HG03060 (cell line): ENCODE data around the gene LMBRD2.
"Not testable (repeated sequence)": the region's sequence is repeated elsewhere in the genome, so short reads cannot be mapped to it uniquely, and the experiment has no call there.

ENCODE experiments used
- ATAC-seq: cut with Tn5 transposase; IDR thresholded peaks from one replicate; pipeline ENCODE4 v1.9.1; 2021; ENCODE audit warnings: low read depth, moderate number of reproducible peaks; ENCODE audit not compliant: unreplicated experiment

Gene LMBRD2

DNA sequence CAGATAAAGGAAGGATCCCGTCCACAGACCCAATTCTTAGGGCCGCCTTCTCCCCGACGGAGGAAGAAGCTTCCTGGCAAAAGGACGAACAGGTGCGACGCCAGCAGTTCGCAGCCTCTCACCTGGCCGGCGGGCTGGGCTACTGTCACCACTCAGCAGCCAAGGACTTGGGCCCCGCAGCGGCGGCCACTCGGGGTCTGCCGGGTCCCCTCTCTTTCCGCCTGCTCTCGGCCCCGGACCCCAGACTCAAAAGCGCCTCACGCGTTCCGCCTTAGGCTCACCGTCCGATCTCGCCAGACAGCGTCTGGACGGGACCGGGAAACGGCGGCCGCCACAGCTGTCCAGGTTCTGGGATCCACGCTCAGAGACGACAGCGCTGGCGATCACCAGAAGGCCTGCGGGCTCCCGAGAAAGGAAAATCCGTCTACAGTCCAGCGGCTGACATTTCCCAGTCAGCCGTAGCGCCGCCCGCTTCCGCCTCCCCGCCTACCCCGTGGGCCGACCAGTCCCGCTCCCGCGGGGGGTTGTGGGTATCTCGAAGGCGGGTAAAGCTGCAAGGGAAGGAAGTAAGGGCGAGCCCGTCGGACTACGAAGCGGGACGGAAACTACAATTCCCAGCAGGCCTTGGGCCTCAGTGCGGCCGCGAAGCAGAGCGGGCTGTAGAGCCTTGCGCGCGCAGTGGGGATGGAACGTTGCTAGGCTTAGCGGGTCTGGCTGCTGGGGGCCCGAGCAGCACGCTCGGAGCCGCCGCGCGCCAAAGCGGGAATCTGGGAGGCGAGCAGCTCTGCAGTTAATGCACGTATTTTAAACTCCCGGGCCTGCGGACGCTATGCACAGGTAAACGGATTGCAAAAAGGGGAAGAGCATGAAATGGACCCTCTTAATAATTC is at the start of gene LMBRD2, which contains the start of gene SKP2:
Gene LMBRD2, minus strand, starts transcription at position 454 of the 890 bp plus-strand sequence. CDS start 8,538 bp downstream, outside the sequence.
Gene SKP2, plus strand, starts transcription at position 678 of the 890 bp plus-strand sequence. Its CDS starts 152 bp downstream, at position 830.
- ATAC-seq: peak; percentile 97

DNA sequence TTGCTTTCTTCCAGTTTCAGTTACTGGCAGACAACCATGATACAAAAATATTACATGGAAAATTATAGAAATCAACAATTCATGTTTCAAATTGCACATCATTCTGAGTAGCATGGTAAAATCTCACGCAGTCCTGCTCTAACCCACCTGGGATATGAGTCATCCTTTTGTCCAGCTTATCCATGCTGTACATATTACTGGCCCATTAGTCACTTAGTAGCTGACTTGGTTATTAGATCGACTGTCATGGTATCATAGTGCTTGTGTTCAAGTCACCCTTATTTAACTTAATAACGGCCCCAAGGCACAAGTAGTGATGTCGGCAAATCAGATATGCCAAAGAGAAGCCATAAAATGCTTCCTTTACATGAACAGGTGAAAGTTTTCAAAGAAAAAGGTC is 48.8 kb upstream of the LMBRD2 start:
- no peak for ATAC-seq

DNA sequence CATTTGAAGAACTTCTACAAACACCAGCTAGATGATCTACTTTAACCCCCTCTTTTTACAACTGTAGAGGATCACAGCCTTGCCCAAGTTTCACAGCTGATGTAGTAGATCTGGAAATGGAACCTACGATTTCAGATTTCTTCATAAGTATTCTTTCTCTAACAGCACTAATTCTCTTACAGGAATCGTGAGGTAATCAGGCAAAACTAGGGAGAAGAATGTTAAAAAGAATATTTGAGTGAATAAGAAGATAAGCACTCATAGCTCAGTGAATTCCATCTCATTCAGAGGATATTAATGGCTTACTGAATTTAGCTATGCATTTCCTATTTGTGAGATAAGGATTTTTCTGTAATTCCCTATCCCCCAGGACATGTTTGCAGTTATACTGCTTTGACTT is 47.9 kb upstream of the LMBRD2 start:
- no peak for ATAC-seq

DNA sequence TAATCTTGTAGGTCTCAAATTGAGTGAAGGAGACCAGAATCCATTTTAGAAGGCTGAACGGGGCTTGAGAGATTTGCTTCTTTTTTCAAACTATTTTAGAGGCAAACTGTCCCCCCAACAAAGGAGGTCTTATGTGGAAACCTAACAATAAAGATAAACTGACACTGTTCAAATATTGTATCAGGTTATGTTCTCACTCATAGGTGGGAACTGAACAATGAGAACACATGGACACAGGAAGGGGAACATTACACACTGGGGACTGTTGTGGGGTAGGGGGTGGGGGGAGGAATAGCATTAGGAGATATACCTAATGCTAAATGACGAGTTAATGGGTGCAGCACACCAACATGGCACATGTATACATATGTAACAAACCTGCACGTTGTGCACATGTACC is 47.1 kb upstream of the LMBRD2 start:
- not testable (repeated sequence) for ATAC-seq

DNA sequence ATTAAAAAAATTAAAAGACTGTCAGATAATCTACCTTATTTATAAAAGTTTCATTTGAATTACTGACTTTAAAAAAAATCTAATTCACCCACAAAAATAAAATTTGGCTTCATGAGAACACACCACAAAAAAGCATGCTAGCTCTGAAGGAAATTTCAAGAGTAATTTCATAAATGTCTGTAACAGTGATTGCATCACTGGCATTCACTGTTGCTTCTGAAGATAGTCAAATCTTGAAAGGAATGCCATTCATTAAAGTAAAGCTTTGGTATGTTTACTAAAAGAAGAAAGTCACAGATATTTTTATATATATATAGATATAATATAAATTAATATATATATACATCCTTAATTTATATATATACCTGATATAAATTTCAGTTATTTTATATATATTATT is 46.6 kb upstream of the LMBRD2 start:
- no peak for ATAC-seq

DNA sequence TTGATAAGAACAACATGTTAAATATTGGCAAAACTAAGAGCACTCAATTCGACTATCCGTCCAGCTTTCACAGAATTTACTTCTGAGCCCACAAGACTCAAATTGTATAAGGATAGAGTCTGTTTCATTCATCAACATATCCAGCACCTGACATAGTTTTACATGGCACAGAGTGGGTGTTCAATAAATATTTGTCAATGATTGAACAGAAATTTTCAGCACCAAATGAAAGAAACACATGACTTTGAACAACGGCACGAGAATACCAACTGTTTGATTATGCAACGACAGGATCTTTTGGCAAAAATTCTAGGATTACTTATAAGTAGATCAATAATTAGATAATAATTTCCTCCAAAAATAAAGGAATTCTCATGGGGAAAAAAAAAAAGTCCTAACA is 42.1 kb upstream of the LMBRD2 start:
- ATAC-seq: no peak

DNA sequence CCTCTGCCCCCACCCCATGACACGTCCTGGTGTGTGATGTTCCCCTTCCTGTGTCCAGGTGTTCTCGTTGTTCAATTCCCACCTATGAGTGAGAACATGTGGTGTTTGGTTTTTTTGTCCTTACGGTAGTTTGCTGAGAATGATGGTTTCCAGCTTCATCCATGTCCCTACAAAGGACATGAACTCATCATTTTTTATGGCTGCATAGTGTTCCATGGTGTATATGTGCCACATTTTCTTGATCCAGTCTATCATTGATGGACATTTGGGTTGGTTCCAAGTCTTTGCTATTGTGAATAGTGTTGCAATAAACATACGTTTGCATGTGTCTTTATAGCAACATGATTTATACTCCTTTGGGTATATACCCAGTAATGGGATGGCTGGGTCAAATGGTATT is 32.7 kb upstream of the LMBRD2 start:
- not testable (repeated sequence) for ATAC-seq

DNA sequence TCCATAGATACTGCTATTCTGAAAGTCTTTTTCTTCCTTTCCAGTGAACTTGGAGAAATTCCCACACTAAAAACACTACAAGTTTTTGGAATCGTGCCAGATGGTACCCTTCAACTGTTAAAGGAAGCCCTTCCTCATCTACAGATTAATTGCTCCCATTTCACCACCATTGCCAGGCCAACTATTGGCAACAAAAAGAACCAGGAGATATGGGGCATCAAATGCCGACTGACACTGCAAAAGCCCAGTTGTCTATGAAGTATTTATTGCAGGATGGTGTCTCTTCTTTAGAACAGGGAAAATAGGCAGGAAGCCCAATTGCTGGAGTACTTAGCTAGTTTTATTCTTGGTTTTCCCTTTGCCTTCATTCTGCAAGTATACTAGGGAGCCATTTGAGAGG is 30.1 kb upstream of the LMBRD2 start:
- no peak for ATAC-seq

DNA sequence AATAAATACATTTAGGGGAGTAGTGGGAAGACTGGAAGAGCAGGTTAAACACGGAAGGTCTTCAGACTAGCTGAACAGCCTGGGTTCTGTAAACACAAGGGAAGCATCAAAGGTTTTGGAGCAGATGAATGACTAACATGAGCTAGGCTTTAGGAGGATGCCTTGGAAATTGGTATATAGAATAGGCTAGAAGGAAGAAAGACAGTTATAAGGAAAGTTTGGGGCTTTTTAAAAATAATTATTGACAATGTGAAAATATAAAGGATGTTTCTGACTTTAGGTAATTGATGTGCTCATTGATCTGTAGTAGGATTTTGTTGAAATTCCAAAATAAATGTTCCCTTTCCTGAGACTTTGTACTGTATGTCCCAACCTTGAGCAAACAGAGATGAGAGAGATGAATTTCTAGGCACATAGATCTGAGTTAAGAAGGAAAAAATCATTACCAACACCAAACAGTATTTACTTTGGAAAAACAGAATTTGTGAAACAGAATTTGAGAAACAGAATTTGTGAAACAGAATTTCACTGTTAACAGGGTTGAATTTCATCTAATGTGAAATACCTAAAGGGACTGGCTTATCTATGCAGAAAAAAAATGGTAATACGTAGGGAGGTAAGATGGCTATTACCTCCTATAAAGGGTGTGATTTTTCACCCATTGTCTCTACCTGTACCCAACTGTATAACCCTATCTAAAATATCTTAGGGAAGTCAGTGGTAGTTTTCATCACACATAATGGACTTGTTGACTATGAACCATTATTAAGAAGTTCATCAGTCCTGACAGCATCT is 29.1 kb upstream of the LMBRD2 start:
- no peak for ATAC-seq

DNA sequence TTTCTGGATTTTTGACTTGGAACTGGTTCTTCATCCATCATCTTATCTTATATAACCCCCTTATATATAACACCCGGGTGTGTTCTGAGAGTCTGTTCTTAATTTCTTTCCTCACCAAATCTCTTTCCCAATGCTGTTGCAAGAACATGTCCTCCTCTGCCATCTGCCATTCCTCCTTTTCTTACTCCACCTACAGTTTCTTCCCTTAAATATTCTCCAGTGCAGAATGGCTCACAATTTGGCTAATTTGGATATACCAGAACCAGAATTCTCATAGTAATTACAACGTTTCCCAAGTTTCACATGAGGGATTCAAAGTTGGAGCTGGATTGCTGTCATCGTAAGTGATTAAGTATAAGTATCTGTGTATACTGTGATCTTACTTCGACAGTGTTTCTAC is 28.3 kb upstream of the LMBRD2 start:
- ATAC-seq: no peak

DNA sequence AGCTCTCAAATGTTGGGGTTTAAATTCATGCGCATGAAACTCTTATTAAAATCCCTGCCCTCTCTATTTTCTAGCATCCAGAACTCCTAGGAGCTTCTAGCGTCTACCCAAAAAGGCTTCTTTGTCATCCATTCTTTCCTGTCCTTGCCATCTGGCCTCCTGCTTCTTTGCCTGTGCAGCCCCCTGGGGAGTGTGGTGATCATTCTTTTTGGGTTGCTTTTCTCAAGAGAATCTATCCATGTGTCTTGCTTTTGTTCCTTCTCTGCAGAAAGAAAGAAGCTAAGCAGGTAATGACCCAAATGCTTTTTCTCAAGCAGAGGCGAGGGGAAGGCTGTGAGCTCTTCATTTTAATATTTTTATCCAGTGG is 26.8 kb upstream of the LMBRD2 start:
- ATAC-seq: no peak

DNA sequence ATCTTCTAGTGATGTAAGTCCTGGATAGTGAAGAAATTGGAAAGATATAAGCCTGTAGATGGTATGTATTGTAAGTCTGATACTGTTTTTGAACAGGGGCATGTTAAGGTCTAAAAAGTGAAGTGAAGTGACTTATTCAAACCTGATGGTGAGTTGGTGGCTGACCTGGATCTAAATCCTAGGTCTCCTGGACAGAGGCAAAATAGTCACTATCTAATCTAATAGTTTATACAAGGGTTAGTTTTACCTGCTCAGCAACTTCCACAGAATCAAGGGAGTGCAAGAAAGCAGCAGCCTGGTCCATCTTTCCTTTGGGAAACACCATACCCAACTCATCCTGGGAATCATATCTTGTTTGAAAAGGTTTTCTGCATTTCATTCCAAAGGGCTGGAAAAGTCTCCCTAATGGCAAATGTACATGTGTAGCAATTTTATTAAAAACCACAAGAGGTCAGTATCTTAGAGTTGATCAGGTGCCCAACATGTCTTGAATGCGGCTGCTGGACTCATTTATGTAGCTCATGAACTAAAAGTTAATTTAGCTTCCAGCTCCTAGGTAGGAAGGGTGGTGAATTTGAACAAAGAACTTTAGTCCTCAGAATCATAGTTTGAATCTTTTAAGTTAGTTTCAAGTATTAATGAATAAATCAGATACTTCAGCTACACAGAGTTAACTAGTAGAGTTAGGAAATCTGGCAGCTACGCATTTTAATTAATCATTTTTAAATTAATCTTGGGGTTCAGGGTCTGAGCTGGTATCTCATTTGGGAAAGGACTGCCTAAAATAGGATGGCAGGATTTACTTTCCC is 26.2 kb upstream of the LMBRD2 start:
- no peak for ATAC-seq

DNA sequence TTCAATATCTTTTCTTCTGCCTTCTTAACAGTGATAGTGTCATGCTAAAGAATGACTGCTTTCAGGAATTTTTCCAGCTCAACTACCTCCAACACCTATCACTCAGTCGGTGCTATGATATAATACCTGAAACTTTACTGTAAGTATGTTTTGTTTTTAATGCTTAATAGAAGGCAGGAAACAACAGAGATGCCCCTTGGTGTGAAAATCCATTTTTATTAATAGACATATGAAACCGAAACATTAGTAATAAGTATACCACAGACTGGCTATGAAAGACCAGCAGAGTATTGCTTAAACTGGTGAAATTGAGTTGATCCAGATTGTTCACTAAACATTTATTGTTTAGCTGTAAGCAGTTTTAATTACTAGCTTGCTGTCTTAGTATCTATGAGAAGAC is 25.5 kb upstream of the LMBRD2 start:
- peak; percentile 93 for ATAC-seq

DNA sequence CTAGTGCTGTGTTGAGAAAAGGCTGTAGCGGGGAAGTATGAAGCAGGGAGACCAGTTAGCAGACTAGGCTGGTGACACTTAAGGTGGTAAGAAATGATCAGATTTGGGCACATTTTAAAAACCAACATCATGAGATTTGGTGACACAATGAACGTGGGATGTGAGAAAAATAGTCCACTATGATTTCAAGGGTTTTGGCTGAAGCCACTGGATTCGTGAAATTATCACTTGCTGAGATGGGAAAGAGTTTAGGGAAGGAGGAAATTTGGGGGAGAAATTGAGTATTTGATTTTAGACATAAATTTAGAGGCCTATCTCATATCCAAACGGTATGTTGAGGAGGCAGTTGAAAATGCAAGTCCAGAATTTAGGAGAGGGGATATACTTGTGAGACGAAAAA is 23.4 kb upstream of the LMBRD2 start:
- no peak for ATAC-seq

DNA sequence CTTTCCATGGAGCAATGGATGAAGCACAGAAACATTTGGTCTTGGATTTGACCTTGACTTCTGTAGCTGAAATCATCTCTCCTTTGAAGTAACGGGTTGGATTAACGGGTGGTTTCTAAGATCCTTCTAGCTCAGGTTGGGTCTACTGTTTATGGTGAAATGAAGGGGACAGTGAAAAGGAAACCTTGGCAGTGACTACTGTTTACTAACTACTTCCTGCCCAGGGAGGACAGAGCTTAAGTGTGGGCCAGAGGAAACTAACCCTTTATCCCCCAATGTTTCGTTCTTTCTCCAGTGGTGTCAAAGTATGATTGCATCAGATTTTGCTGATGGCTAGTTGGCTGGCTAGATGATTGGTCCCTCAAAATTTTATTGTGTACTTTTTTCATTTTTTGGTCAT is 22.4 kb upstream of the LMBRD2 start:
- ATAC-seq: no peak

DNA sequence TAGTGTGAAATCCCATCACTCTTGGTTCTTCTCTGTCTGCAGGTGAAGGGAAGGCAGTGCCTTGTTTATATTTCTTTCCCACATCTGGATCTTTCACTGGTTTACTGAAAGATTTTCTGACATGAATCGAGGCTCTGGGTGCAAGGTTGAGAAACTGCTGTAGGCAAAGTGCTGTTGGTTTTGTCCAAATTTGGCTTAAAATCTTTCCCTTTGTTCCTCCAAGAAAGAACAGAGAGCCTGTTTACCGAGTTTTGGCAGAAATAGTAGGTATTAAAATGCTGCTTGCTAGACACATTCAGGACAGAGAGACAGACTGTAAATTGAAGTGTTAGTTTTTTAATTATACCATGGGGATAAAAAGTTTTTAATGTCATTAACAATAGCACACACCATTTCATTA is 21.7 kb upstream of the LMBRD2 start:
- ATAC-seq: no peak

DNA sequence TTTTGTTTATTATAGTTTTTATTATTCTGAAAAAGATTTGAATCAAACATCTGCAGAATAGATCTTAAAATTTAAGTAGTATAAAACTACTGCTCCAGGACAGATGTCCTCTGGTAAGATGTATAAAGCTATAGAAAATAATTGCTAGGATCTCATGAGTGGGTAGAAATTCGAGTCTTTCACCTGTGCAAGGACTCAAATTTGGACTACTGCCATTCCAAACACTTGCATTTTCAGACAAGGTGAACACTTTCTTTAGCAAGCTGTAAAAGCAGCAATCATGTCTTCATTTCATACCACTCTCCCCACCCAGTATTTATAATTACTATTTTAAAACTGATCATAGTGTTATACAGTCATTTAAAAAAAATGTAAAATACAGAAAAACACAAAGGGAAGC is 20.9 kb upstream of the LMBRD2 start:
- ATAC-seq: no peak

DNA sequence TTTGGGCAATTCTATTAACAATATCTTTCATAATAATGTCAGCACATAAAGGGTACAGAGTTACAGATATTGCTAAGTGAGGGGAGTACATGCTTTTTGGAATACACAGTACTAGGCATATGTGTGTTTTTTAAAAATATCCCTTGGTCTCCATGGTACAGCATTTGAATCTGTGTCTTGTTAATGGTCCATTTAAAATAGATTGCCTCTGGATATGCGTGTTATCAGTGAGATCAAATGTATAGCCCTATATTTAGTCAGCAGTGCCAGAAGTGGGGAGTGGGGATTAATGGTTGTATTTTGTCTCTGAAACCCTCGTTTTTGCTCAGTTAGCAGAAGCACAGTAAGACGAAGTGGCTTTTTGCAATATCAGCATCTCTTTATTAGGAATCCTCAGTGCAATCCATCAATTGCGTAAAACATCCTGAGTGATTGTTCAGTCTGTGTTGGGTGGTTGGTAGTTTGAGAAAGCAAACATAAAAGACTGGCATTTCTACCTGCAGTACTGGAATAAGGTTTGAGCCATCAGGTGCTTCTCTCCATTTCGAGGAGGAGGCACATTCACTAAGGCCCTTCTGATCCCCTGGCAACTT is 19.2 kb upstream of the LMBRD2 start:
- ATAC-seq: no peak

DNA sequence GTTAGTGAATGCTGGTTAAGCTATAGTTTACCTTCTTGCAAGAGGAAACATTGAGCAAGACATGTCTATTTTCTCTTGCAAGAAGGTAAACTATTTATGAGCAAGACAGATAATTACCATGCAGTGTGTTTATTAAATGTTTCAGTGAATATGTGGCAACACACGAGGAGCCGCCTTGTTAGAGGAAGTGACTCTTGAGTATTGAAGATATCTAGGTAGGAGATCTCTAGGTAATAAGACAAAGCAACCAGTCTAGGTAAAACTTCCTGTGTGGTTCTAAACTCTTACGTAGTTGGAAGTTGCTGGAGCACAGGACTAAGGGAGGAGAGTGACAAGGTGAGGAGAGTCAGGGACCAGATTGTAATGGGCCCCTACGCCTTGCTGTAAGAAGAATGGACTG is 17.1 kb upstream of the LMBRD2 start:
- no peak for ATAC-seq

DNA sequence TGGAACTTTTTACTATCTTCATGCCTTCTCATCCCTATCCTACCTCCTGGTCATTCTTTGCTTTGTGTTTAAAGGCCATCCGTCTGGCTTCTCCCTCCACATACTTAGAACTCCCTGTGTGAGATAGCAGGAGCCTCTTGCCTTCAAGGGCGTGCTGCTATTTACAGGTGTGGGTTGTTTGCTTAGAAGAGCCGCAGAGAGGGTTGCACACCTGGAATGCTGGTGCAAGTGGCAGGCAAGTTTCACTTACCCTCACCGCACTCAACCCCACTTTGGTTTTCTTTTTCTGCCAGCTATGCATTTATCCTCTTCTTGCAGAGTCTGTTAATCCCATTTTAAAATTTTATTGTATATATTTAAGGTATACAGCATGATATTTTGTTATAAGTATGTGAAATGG is 12.8 kb upstream of the LMBRD2 start:
- no peak for ATAC-seq
